SU-DHL-6 (cell line): ENCODE data around the gene ZNF276.

ENCODE experiments used
- H2AFZ ChIP-seq: fragments of 200-600 bp; sonication (generic); 2 replicates; pipeline ENCODE4 v1.6.1; 2014; ENCODE audit warnings: low read depth, mild to moderate bottlenecking, moderate library complexity, mixed read lengths, antibody characterized with exemption, low read length; ENCODE audit not compliant: severe bottlenecking
- H3F3A ChIP-seq: fragments of 200-600 bp; shearing (Covaris generic); 2 replicates; pipeline ENCODE4 v1.6.0; 2016; ENCODE audit warnings: antibody characterized with exemption, mild to moderate bottlenecking; ENCODE audit not compliant: insufficient read depth
- H3K27ac ChIP-seq: fragments of 200-600 bp; sonication (generic); 2 replicates; pipeline ENCODE4 v1.5.1; 2016; ENCODE audit warnings: low read depth, mild to moderate bottlenecking, low read length, moderate library complexity, mixed read lengths
- H3K27me3 ChIP-seq: fragments of 200-600 bp; sonication (generic), shearing (Covaris generic); 2 replicates; pipeline ENCODE4 v1.6.0; 2014; ENCODE audit warnings: mild to moderate bottlenecking, low read length
- H3K36me3 ChIP-seq: fragments of 200-600 bp; sonication (generic); 2 replicates; pipeline ENCODE4 v1.6.1; 2014; ENCODE audit warnings: mild to moderate bottlenecking, low read length, mixed read lengths
- H3K4me2 ChIP-seq: fragments of 300-600, 200-600 bp; shearing (Covaris generic), sonication (generic); 2 replicates; pipeline ENCODE4 v1.6.0; 2014; ENCODE audit warnings: low read length, low read depth, mild to moderate bottlenecking; ENCODE audit not compliant: poor library complexity, severe bottlenecking
- H3K4me3 ChIP-seq: fragments of 200-600 bp; sonication (generic); 2 replicates; pipeline ENCODE4 v1.5.1; 2014; ENCODE audit warnings: antibody characterized with exemption, low read length, mild to moderate bottlenecking, mixed read lengths; ENCODE audit not compliant: insufficient read depth, poor library complexity, severe bottlenecking
- H3K79me2 ChIP-seq: fragments of 200-600 bp; sonication (generic); 2 replicates; pipeline ENCODE4 v1.6.1; 2014; ENCODE audit warnings: mild to moderate bottlenecking, low read length, moderate library complexity; ENCODE audit not compliant: insufficient read depth
- H3K9ac ChIP-seq: fragments of 200-600 bp; sonication (generic); 2 replicates; pipeline ENCODE4 v1.7.0; 2014; ENCODE audit warnings: mild to moderate bottlenecking, low read length
- H3K9me2 ChIP-seq: fragments of 200-600 bp; sonication (generic); replicated peaks from 2 replicates; pipeline ENCODE4 v1.6.1; 2014; ENCODE audit warnings: low read length; ENCODE audit not compliant: insufficient read depth
- H3K9me3 ChIP-seq: fragments of 200-600 bp; sonication (generic); 2 replicates; pipeline ENCODE4 v1.6.1; 2014; ENCODE audit warnings: low read length, mixed read lengths; ENCODE audit not compliant: insufficient read depth
- H4K20me1 ChIP-seq: fragments of 200-600 bp; sonication (generic); 2 replicates; pipeline ENCODE4 v1.6.1; 2014; ENCODE audit warnings: low read depth, mild to moderate bottlenecking, antibody characterized with exemption, low read length, moderate library complexity, mixed read lengths
- CTCF ChIP-seq: fragments of 200-600 bp; sonication (generic); IDR thresholded peaks from one replicate; pipeline ENCODE4 v1.5.1; 2017; ENCODE audit warnings: antibody characterized with exemption, mild to moderate bottlenecking, low read length, moderate library complexity; ENCODE audit not compliant: insufficient read depth, poor library complexity, severe bottlenecking
- EZH2phosphoT487 ChIP-seq: fragments of 200-600 bp; sonication (generic), shearing (Covaris generic); conservative IDR thresholded peaks from 2 replicates; pipeline ENCODE4 v1.6.1; 2018; ENCODE audit warnings: mild to moderate bottlenecking, antibody characterized with exemption, low read length, moderate library complexity, mixed read lengths

Gene ZNF276

DNA sequence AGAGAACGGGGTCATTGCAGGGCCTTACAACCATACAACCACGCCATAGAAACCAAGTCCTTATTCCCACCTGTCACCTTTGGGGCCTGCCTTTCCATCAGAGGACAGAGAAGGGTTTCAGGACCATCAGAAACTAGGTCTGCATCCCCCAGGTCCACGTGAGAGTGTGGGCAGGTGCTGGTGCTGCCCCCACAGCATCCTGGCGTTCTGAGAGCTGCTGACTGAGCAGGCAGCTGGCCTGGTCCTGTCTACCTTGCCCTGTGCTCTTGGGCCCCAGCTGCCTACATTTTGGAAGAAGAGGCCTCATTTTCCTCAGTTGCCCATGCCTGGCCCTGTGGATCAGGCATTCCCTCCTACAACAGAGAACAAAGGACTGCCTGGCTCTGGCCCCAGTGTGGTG lies 21.6 kb downstream of the ZNF276 start:
- TF ChIP-seq CTCF (no peak), EZH2phosphoT487 (no peak)
- Histone ChIP-seq H3K9me3 (no peaks in the 10 kb centered on the region), H3K9me2 (no peaks in the 10 kb centered on the region), H3K79me2 (no peaks in the 10 kb centered on the region), H2AFZ (no peak overlapping the region), H3K9ac (no peak overlapping the region), H3K27ac (no peak overlapping the region), H3K36me3 (peaks cover 12% of the 10 kb centered on the region; the same call in 1 of the 2 replicates), H3F3A (peaks cover 12% of the 10 kb centered on the region), H3K27me3 (no peaks in the 10 kb centered on the region), H4K20me1 (no peaks in the 10 kb centered on the region), H3K4me2 (no peak overlapping the region), H3K4me3 (no peak overlapping the region)

DNA sequence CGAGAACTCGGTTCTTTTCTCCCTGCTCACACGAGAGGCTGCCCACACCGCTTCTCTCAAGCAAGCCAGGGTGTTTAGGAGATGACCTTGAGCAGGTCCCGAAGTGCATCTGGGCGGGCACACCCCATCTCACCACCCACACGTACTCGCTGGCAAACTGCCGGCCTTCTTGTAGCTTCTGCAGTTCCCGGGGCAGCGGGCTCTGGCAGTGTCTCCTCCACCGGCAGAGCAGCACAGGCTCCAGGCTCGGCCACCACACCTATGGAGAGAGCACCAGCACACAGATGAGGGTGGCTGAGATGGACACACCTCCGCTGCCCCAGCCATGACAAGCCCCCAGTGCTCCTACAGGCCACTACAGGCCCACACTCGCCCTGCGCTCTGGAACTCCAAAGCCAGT lies 23.5 kb downstream of the ZNF276 start:
- Histone ChIP-seq H4K20me1 (no peaks in the 10 kb centered on the region), H2AFZ (no peak overlapping the region), H3K9me3 (no peaks in the 10 kb centered on the region), H3K9me2 (no peaks in the 10 kb centered on the region), H3K4me3 (no peak overlapping the region), H3K79me2 (no peaks in the 10 kb centered on the region), H3K4me2 (no peak overlapping the region), H3K9ac (no peak overlapping the region), H3K36me3 (peaks cover 12% of the 10 kb centered on the region; the same call in 1 of the 2 replicates), H3K27ac (no peak overlapping the region), H3K27me3 (no peaks in the 10 kb centered on the region), H3F3A (peaks cover 12% of the 10 kb centered on the region)
- no peak for TF ChIP-seq EZH2phosphoT487
- TF ChIP-seq CTCF: no peak

GRCh38 chr16:89746043-89746442 lies 24.7 kb downstream of the ZNF276 start:
- Histone ChIP-seq H3K79me2 (no peaks in the 10 kb centered on the region), H3K9ac (no peak overlapping the region), H2AFZ (no peak overlapping the region), H3K4me2 (no peak overlapping the region), H3K9me2 (no peaks in the 10 kb centered on the region), H3F3A (peaks cover 7% of the 10 kb centered on the region), H3K27ac (no peak overlapping the region), H4K20me1 (no peaks in the 10 kb centered on the region), H3K36me3 (peaks cover 6% of the 10 kb centered on the region; the same call in 1 of the 2 replicates), H3K9me3 (no peaks in the 10 kb centered on the region), H3K27me3 (no peaks in the 10 kb centered on the region), H3K4me3 (no peak overlapping the region)
- TF ChIP-seq CTCF (no peak), EZH2phosphoT487 (no peak)
